Gastrocnemius medialis (tissue), 4 donors: ENCODE results near the gene GOLGA6L6.
"Not testable (repeated sequence)": the region's sequence is repeated elsewhere in the genome, so short reads cannot be mapped to it uniquely, and the experiment has no call there.

Source experiments
- CTCF ChIP-seq, 5 experiments: fragments of 450-650 bp in 3 of 5; fragments of 200-600 bp in 2 of 5; sonication (generic) in 2 of 5; IDR thresholded peaks in 4 of 5; conservative IDR thresholded peaks in 1 of 5; 1 replicate in 4 of 5; 2 replicates in 1 of 5; pipeline ENCODE4 v1.5.1; 2016 to 2019; ENCODE audit warnings: antibody characterized with exemption in 5 of 5, mild to moderate bottlenecking in 3 of 5, moderate library complexity in 3 of 5
- POLR2A ChIP-seq, 2 donors: fragments of 450-650 bp; IDR thresholded peaks; one replicate each; pipeline ENCODE4 v1.6.1; 2017; ENCODE audit warnings: antibody characterized with exemption in 2 of 2, mild to moderate bottlenecking in 2 of 2, moderate library complexity in 2 of 2

- not testable (repeated sequence) for TF ChIP-seq CTCF (IDR thresholded peaks at IDR 0.05 in 4 of 5, conservative IDR thresholded peaks at IDR 0.05 in 1 of 5); POLR2A (IDR thresholded peaks at IDR 0.05)
These were observed 38.1 kb upstream of the GOLGA6L6 start for GRCh38 chr15:20579662-20580061.
